Dendritic cell treated with granulocyte-macrophage colony-stimulating factor and Interleukin-4, amounts not matched to agents 40 ng/mL and 50 ng/mL, for 4 days (primary cell): ENCODE results near the gene RAVER2.
A peak's percentile ranks its signal among the peaks of the same experiment; 100 is the strongest.

Experiments used
- H3K27ac Mint-ChIP-seq: one replicate; pipeline ENCODE4 v1.8.0; 2022; ENCODE audit warnings: mild to moderate bottlenecking, mixed read lengths
- H3K27me3 Mint-ChIP-seq: one replicate; pipeline ENCODE4 v1.8.0; 2022; ENCODE audit warnings: mild to moderate bottlenecking, mixed read lengths
- H3K36me3 Mint-ChIP-seq: one replicate; pipeline ENCODE4 v1.8.0; 2022; ENCODE audit warnings: low read depth, mixed read lengths
- H3K4me1 Mint-ChIP-seq: one replicate; pipeline ENCODE4 v1.8.0; 2022; ENCODE audit warnings: low read depth, mixed read lengths
- H3K4me3 Mint-ChIP-seq: one replicate; pipeline ENCODE4 v1.8.0; 2022; ENCODE audit warnings: mild to moderate bottlenecking, moderate library complexity, mixed read lengths
- H3K9me3 Mint-ChIP-seq: one replicate; pipeline ENCODE4 v1.8.0; 2022; ENCODE audit warnings: mixed read lengths
- intact Hi-C: fragments of 100-400 bp; cut with micrococcal nuclease; formaldehyde crosslinking; loops from one replicate; pipeline ENCODE4 v1.15.0; 2022

Gene RAVER2

GRCh38 chr1:64839261-64839660, 94.4 kb downstream of the RAVER2 start:
- intact Hi-C loops: no loop called here
- no peak overlapping the region for H3K4me3 Mint-ChIP-seq
- no peaks in the 10 kb centered on the region for H3K9me3 Mint-ChIP-seq
- no peaks in the 10 kb centered on the region for H3K27me3 Mint-ChIP-seq
- H3K4me1 Mint-ChIP-seq: peaks cover 32% of the 10 kb centered on the region
- peaks cover 89% of the 10 kb centered on the region for H3K36me3 Mint-ChIP-seq
- peak overlapping the region; percentile 45 for H3K27ac Mint-ChIP-seq

DNA sequence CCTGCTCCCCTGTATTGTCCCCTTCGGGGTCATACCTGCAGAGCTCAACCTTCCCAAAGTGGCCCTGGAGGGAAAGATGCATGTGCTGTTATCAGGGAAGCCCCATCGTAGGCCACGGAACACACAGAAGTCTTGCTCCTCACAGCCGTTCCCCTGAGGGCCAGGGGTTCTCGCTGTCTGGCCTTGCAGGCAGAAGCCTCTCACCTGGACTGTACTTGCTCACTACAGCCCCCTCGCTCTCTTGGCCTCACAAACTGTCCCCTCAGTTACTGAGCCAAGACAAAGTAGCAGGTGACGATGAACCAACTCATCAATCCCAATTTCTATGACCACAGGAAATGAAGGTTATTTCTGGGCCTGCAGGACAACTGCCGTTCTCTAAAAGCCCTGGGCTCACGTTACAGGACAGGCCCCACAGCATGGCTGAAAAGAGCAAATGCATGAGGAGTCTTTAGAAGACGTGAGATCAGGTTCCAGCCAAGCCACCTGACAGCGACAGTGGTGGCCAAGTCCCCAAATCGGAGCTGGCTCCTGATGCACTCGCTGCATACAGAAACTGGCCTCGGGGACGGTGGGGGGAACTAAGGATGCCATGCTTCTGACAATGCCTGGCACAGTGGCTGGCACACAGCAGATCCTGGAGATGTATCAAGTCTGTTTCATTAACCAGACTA, 95.0 kb downstream of the RAVER2 start:
- peaks cover 89% of the 10 kb centered on the region for H3K36me3 Mint-ChIP-seq
- intact Hi-C loops: no loop called here
- H3K27me3 Mint-ChIP-seq: no peaks in the 10 kb centered on the region
- no peak overlapping the region for H3K4me3 Mint-ChIP-seq
- peaks cover 32% of the 10 kb centered on the region for H3K4me1 Mint-ChIP-seq
- H3K9me3 Mint-ChIP-seq: no peaks in the 10 kb centered on the region
- H3K27ac Mint-ChIP-seq: peak overlapping the region; percentile 45

DNA sequence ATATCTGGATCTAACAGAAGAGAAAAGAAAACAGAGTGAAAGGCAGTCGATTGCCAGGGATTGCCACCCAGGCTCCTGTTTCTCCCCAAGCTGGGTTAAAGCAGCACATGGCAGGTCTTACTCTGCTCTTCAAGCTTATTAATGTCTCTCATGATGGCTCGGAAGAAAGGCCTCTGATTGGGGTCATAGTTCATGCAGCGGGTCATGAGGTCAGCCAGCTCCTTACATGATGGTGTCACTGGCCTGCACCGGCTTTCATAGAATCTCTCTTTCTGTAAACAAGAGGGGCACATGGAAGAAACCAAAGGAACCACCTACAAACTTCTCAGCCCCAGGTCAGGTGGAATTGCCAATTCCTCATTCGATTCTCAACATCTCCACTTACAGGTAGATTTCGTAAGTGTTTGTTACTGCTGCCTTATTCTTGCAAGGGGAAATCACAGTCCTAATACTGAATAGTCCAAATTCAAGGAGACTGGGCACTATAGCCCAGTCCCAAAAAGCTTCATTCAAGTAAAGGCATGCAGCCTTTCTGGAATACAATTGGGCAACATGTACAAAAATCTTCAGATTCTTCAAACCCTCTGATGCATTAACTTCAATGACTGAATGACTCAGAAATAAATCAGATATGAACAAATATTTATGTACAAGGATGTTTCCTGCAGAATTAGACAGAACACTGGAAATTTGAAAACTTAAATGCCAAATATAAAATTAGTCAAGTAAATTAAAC, 96.6 kb downstream of the RAVER2 start:
- no peak overlapping the region for H3K4me3 Mint-ChIP-seq
- H3K9me3 Mint-ChIP-seq: no peaks in the 10 kb centered on the region
- H3K4me1 Mint-ChIP-seq: peaks cover 32% of the 10 kb centered on the region
- no peak overlapping the region for H3K27ac Mint-ChIP-seq
- peaks cover 89% of the 10 kb centered on the region for H3K36me3 Mint-ChIP-seq
- intact Hi-C loops: no loop called here
- no peaks in the 10 kb centered on the region for H3K27me3 Mint-ChIP-seq

DNA sequence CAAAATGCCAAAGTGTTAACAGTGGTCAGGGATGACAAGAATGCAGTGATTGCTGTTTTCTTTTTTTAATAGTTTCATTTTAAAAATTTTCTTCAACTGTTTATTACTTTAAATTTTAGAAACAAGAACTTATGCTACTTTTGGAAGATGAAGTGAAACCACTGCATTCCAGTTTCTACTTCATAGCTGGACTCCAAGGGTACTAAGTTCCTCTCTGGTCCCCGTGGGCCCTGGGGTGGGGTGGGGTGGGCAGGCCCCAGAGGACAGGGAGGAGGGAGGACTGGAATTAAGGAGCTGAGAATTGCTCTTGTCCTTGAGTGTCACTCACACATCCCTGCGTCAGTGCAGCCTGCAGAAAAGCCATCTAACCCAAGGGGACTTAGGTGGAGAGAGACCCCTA, 97.3 kb downstream of the RAVER2 start:
- intact Hi-C loops: no loop called here
- H3K4me1 Mint-ChIP-seq: peaks cover 32% of the 10 kb centered on the region
- H3K27me3 Mint-ChIP-seq: no peaks in the 10 kb centered on the region
- H3K4me3 Mint-ChIP-seq: no peak overlapping the region
- H3K36me3 Mint-ChIP-seq: peaks cover 89% of the 10 kb centered on the region
- no peak overlapping the region for H3K27ac Mint-ChIP-seq
- H3K9me3 Mint-ChIP-seq: no peaks in the 10 kb centered on the region

- intact Hi-C loops: no loop called here
- no peak overlapping the region for H3K27ac Mint-ChIP-seq
- H3K4me3 Mint-ChIP-seq: no peak overlapping the region
These were observed 98.8 kb downstream of the RAVER2 start for GRCh38 chr1:64843675-64844074.

GRCh38 chr1:64844175-64844574, 99.3 kb downstream of the RAVER2 start:
- Mint-ChIP-seq H3K4me3 (no peak overlapping the region), H3K27ac (no peak overlapping the region), H3K36me3 (peaks cover 89% of the 10 kb centered on the region), H3K9me3 (no peaks in the 10 kb centered on the region), H3K27me3 (no peaks in the 10 kb centered on the region), H3K4me1 (peaks cover 33% of the 10 kb centered on the region)
- intact Hi-C loops: no loop called here

More at GRCh38 chr1:64843675-64844074, 98.8 kb downstream of the RAVER2 start:
- Mint-ChIP-seq H3K27me3 (no peaks in the 10 kb centered on the region), H3K4me1 (peaks cover 32% of the 10 kb centered on the region), H3K36me3 (peaks cover 89% of the 10 kb centered on the region), H3K9me3 (no peaks in the 10 kb centered on the region)

GRCh38 chr1:64844609-64845008, 99.7 kb downstream of the RAVER2 start:
- Mint-ChIP-seq H3K27ac (no peak overlapping the region), H3K27me3 (no peaks in the 10 kb centered on the region), H3K4me1 (peaks cover 33% of the 10 kb centered on the region), H3K9me3 (no peaks in the 10 kb centered on the region), H3K4me3 (no peak overlapping the region), H3K36me3 (peaks cover 89% of the 10 kb centered on the region)
- intact Hi-C loops: no loop called here

DNA sequence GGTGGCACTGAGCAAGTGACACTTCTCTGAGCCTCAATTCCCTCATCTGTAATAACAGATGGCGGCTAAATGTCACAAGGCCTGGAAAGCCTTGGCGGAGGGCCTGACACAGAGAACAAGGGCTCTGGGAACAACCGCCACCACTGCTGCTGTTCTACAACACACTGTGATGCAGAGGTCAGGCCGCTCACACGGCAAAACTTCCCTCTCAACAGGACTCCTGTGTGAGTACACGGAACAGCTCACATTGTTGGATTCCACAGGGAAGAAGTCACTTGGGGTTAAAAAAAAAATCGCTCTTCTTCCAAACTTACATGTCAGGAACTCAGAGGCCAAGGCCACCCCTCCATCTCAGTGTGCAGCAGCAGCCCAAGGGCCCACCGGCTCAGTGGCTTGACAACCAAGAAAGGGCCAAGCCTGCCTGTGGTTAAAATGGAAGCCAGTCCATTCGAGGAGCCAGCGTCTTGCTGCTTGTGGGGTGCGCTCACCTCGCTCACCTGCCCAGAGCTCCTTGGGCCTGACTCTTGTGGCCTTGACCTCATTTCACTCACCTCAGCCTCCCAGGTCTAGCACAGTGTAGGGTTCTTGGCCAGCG, 101.1 kb downstream of the RAVER2 start:
- Mint-ChIP-seq H3K27me3 (no peaks in the 10 kb centered on the region), H3K27ac (no peak overlapping the region), H3K4me1 (peaks cover 39% of the 10 kb centered on the region), H3K36me3 (peaks cover 89% of the 10 kb centered on the region), H3K4me3 (no peak overlapping the region), H3K9me3 (no peaks in the 10 kb centered on the region)
- intact Hi-C loops: no loop called here

GRCh38 chr1:64846573-64847430, 101.9 kb downstream of the RAVER2 start:
- Mint-ChIP-seq H3K27ac (no peak overlapping the region), H3K27me3 (no peaks in the 10 kb centered on the region), H3K9me3 (no peaks in the 10 kb centered on the region), H3K36me3 (peaks cover 83% of the 10 kb centered on the region), H3K4me3 (no peak overlapping the region), H3K4me1 (peaks cover 38% of the 10 kb centered on the region)
- intact Hi-C loops: no loop called here

GRCh38 chr1:64847666-64848065, 102.8 kb downstream of the RAVER2 start:
- Mint-ChIP-seq H3K27ac (no peak overlapping the region), H3K27me3 (no peaks in the 10 kb centered on the region), H3K4me1 (peaks cover 42% of the 10 kb centered on the region), H3K4me3 (no peak overlapping the region), H3K9me3 (no peaks in the 10 kb centered on the region), H3K36me3 (peaks cover 92% of the 10 kb centered on the region)
- intact Hi-C loops: no loop called here

GRCh38 chr1:64848136-64848535, 103.3 kb downstream of the RAVER2 start:
- Mint-ChIP-seq H3K9me3 (no peaks in the 10 kb centered on the region), H3K4me3 (no peak overlapping the region), H3K4me1 (peaks cover 38% of the 10 kb centered on the region), H3K27me3 (no peaks in the 10 kb centered on the region), H3K27ac (no peak overlapping the region), H3K36me3 (peaks cover 93% of the 10 kb centered on the region)
- intact Hi-C loops: no loop called here

DNA sequence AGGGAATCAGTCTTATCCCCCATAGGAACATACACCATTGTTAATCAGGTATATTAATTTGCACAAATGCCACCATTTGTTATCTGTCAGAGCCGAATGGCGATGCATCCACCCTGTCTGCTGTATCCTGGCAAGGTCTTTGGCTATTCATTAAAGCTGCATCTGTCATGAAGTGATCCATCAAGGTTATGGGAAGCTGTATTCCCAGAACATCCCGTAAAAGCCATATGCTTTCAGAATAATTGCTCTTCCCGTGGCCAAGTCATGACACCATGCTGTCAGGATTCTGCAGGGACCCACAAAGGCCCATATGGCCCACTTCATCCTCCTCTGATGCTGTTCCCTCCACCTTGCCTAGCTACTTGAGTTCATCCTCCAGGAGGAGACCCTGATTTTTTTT, 103.9 kb downstream of the RAVER2 start:
- Mint-ChIP-seq H3K27me3 (no peaks in the 10 kb centered on the region), H3K36me3 (peaks cover 93% of the 10 kb centered on the region), H3K9me3 (no peaks in the 10 kb centered on the region), H3K4me1 (peaks cover 36% of the 10 kb centered on the region), H3K27ac (peak overlapping the region; percentile 55), H3K4me3 (no peak overlapping the region)
- intact Hi-C loops: no loop called here

- no peak overlapping the region for H3K4me3 Mint-ChIP-seq
- H3K36me3 Mint-ChIP-seq: peaks cover 93% of the 10 kb centered on the region
- intact Hi-C loops: no loop called here
- H3K27me3 Mint-ChIP-seq: no peaks in the 10 kb centered on the region
- no peaks in the 10 kb centered on the region for H3K9me3 Mint-ChIP-seq
- peaks cover 36% of the 10 kb centered on the region for H3K4me1 Mint-ChIP-seq
- peak overlapping the region; percentile 55 for H3K27ac Mint-ChIP-seq
These were observed 105.1 kb downstream of the RAVER2 start for GRCh38 chr1:64849942-64850341.

DNA sequence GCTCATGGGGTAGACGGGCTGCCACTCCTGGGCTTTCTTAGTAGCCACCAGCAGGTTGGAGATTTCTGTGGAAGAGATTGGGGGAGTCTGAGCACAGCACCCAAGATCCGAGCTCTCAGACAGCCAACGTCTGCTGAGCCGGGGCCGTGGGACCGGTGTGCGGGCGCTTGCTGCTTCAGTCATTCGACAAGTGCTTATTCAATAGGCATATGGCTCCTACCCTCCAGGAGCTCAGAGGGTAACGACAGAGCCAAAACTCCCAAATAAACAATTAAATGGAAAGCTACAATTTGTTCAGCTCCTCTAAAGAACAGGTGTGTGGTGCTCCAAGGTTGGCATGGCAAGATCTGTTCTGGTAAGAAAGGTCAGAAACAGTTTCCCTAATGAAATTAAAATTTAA, 106.0 kb downstream of the RAVER2 start:
- peaks cover 91% of the 10 kb centered on the region for H3K36me3 Mint-ChIP-seq
- no peak overlapping the region for H3K4me3 Mint-ChIP-seq
- intact Hi-C loops: no loop called here
- no peaks in the 10 kb centered on the region for H3K9me3 Mint-ChIP-seq
- peak overlapping the region; percentile 55 for H3K27ac Mint-ChIP-seq
- no peaks in the 10 kb centered on the region for H3K27me3 Mint-ChIP-seq
- H3K4me1 Mint-ChIP-seq: peaks cover 36% of the 10 kb centered on the region
